ENCODE results near the gene DTX3L. TPM values are rescaled to one million over a fixed set of nuclear protein-coding genes. Genes with fewer than 3 reads are reported as not detected.
A peak's percentile ranks its signal among the peaks of the same experiment; 100 is the strongest.

DTX3L gene
- total and polyA plus RNA-seq, 2 of the 13 experiments (the other 11 are each of a cell fraction or from before 2014, with no cell fraction given), result 2.5 to 10.9 TPM

DNA sequence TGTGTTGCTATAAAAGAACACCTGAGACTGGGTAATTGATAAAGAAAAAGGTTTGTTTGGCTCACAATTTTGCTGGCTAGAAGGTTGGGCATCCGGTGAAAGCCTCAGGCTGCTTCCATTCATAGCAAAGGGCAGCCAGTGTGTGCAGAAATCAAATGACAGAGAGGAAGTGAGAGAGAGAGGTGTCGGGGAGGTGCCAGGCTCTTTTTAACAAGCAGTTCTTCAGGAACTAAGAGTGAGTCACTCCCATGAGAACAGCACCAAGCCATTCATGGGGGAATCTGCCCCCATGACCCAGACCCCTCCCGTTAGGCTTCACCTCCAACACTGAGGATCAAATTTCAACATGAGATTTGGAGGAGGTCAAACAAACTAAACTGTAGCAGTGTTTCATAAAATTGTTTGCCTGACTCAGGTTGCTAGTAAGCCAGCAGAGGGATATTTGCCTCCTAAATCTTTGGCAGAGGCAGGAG, 8.8 kb downstream of the DTX3L start (continued):
- TF ChIP-seq, protein P1, sequence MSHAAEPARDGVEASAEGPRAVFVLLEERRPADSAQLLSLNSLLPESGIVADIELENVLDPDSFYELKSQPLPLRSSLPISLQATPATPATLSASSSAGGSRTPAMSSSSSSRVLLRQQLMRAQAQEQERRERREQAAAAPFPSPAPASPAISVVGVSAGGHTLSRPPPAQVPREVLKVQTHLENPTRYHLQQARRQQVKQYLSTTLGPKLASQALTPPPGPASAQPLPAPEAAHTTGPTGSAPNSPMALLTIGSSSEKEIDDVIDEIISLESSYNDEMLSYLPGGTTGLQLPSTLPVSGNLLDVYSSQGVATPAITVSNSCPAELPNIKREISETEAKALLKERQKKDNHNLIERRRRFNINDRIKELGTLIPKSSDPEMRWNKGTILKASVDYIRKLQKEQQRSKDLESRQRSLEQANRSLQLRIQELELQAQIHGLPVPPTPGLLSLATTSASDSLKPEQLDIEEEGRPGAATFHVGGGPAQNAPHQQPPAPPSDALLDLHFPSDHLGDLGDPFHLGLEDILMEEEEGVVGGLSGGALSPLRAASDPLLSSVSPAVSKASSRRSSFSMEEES (CRISPR knock-in tag; IDR thresholded peaks at IDR 0.05), result peak; percentile 68
- TF ChIP-seq ZFAT (CRISPR knock-in tag; conservative IDR thresholded peaks at IDR 0.05) (no peak), ZKSCAN1 (IDR thresholded peaks at IDR 0.05; ENCODE audit: low read length) (no peak), PCBP2 (optimal IDR thresholded peaks at IDR 0.05; ENCODE audit: low read depth, low read length, poor library complexity, severe bottlenecking) (no peak), TAF15 (IDR thresholded peaks at IDR 0.05; ENCODE audit: low read depth, low read length, poor library complexity, severe bottlenecking) (no peak), NFE2L1 (CRISPR knock-in tag; IDR thresholded peaks at IDR 0.05; ENCODE audit: borderline replicate concordance) (no peak), ZNF775 (CRISPR knock-in tag; IDR thresholded peaks at IDR 0.05; ENCODE audit: borderline replicate concordance) (no peak), ZNF7 (CRISPR knock-in tag; IDR thresholded peaks at IDR 0.05) (no peak), ZBTB21 (CRISPR knock-in tag; IDR thresholded peaks at IDR 0.05) (no peak), SMAD9 (CRISPR knock-in tag; IDR thresholded peaks at IDR 0.05) (no peak), FOSL1 (CRISPR knock-in tag; IDR thresholded peaks at IDR 0.05; ENCODE audit: borderline replicate concordance) (peak; percentile 65; the same call in 1 of the 2 replicates), ATM (IDR thresholded peaks at IDR 0.05; ENCODE audit: borderline replicate concordance) (no peak), TCF12 (IDR thresholded peaks at IDR 0.05) (no peak), TCF12 (CRISPR knock-in tag; IDR thresholded peaks at IDR 0.05) (no peak)
- TF ChIP-seq, protein P2, sequence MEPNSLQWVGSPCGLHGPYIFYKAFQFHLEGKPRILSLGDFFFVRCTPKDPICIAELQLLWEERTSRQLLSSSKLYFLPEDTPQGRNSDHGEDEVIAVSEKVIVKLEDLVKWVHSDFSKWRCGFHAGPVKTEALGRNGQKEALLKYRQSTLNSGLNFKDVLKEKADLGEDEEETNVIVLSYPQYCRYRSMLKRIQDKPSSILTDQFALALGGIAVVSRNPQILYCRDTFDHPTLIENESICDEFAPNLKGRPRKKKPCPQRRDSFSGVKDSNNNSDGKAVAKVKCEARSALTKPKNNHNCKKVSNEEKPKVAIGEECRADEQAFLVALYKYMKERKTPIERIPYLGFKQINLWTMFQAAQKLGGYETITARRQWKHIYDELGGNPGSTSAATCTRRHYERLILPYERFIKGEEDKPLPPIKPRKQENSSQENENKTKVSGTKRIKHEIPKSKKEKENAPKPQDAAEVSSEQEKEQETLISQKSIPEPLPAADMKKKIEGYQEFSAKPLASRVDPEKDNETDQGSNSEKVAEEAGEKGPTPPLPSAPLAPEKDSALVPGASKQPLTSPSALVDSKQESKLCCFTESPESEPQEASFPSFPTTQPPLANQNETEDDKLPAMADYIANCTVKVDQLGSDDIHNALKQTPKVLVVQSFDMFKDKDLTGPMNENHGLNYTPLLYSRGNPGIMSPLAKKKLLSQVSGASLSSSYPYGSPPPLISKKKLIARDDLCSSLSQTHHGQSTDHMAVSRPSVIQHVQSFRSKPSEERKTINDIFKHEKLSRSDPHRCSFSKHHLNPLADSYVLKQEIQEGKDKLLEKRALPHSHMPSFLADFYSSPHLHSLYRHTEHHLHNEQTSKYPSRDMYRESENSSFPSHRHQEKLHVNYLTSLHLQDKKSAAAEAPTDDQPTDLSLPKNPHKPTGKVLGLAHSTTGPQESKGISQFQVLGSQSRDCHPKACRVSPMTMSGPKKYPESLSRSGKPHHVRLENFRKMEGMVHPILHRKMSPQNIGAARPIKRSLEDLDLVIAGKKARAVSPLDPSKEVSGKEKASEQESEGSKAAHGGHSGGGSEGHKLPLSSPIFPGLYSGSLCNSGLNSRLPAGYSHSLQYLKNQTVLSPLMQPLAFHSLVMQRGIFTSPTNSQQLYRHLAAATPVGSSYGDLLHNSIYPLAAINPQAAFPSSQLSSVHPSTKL (CRISPR knock-in tag; IDR thresholded peaks at IDR 0.05), result peak; percentile 87
- TF ChIP-seq, protein P3, sequence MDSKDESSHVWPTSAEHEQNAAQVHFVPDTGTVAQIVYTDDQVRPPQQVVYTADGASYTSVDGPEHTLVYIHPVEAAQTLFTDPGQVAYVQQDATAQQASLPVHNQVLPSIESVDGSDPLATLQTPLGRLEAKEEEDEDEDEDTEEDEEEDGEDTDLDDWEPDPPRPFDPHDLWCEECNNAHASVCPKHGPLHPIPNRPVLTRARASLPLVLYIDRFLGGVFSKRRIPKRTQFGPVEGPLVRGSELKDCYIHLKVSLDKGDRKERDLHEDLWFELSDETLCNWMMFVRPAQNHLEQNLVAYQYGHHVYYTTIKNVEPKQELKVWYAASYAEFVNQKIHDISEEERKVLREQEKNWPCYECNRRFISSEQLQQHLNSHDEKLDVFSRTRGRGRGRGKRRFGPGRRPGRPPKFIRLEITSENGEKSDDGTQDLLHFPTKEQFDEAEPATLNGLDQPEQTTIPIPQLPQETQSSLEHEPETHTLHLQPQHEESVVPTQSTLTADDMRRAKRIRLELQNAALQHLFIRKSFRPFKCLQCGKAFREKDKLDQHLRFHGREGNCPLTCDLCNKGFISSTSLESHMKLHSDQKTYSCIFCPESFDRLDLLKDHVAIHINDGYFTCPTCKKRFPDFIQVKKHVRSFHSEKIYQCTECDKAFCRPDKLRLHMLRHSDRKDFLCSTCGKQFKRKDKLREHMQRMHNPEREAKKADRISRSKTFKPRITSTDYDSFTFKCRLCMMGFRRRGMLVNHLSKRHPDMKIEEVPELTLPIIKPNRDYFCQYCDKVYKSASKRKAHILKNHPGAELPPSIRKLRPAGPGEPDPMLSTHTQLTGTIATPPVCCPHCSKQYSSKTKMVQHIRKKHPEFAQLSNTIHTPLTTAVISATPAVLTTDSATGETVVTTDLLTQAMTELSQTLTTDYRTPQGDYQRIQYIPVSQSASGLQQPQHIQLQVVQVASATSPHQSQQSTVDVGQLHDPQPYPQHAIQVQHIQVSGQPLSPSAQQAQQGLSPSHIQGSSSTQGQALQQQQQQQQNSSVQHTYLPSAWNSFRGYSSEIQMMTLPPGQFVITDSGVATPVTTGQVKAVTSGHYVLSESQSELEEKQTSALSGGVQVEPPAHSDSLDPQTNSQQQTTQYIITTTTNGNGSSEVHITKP (CRISPR knock-in tag; IDR thresholded peaks at IDR 0.05; ENCODE audit: low read depth), result no peak
- TF ChIP-seq, protein P4, sequence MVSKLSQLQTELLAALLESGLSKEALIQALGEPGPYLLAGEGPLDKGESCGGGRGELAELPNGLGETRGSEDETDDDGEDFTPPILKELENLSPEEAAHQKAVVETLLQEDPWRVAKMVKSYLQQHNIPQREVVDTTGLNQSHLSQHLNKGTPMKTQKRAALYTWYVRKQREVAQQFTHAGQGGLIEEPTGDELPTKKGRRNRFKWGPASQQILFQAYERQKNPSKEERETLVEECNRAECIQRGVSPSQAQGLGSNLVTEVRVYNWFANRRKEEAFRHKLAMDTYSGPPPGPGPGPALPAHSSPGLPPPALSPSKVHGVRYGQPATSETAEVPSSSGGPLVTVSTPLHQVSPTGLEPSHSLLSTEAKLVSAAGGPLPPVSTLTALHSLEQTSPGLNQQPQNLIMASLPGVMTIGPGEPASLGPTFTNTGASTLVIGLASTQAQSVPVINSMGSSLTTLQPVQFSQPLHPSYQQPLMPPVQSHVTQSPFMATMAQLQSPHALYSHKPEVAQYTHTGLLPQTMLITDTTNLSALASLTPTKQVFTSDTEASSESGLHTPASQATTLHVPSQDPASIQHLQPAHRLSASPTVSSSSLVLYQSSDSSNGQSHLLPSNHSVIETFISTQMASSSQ (IDR thresholded peaks at IDR 0.05; ENCODE audit: low read depth), result no peak
- TF ChIP-seq, protein P4 (CRISPR knock-in tag; IDR thresholded peaks at IDR 0.05; ENCODE audit: borderline replicate concordance), result no peak

Data from HepG2 (cell line).